CD4-positive, alpha-beta T cell treated with Interleukin-12 subunit alpha and Interleukin-12 subunit beta, for 1 hour (primary cell): ENCODE data around the gene ADCY3.
A peak's percentile ranks its signal among the peaks of the same experiment; 100 is the strongest.

Experiments used
- DNase-seq: peaks from one replicate; pipeline ENCODE4 v3.0.0-alpha.2; 2020

Gene ADCY3

GRCh38 chr2:24920098-24920808 is at the start of gene ADCY3:
Gene ADCY3, minus strand, starts transcription at chr2:24920237. Its CDS starts 1,250 bp downstream, at chr2:24918987.
- peak; percentile 72 for DNase-seq

- no peak for DNase-seq
Measured at GRCh38 chr2:24969784-24970183, 49.7 kb upstream of the ADCY3 start.

GRCh38 chr2:24961903-24962302 is 41.9 kb upstream of the ADCY3 start:
- DNase-seq, result no peak

- no peak for DNase-seq
Measured at GRCh38 chr2:24959761-24960160, 39.7 kb upstream of the ADCY3 start.

GRCh38 chr2:24958411-24958935 is 38.4 kb upstream of the ADCY3 start:
- no peak for DNase-seq

GRCh38 chr2:24957976-24958375 is 37.9 kb upstream of the ADCY3 start:
- no peak for DNase-seq

- no peak for DNase-seq
Measured at GRCh38 chr2:24957221-24957620, 37.2 kb upstream of the ADCY3 start.

- DNase-seq, result no peak
Measured at GRCh38 chr2:24955921-24956320, 35.9 kb upstream of the ADCY3 start.

GRCh38 chr2:24955232-24955631 is 35.2 kb upstream of the ADCY3 start:
- no peak for DNase-seq

- DNase-seq, result no peak
Measured at GRCh38 chr2:24950102-24950501, 30.1 kb upstream of the ADCY3 start.

GRCh38 chr2:24948506-24948905 is 28.5 kb upstream of the ADCY3 start:
- no peak for DNase-seq

GRCh38 chr2:24947561-24948157 is 27.6 kb upstream of the ADCY3 start:
- DNase-seq, result no peak

- no peak for DNase-seq
Measured at GRCh38 chr2:24945907-24946306, 25.9 kb upstream of the ADCY3 start.

GRCh38 chr2:24943427-24944053 is 23.5 kb upstream of the ADCY3 start:
- no peak for DNase-seq

- no peak for DNase-seq
Measured at GRCh38 chr2:24939353-24939752, 19.3 kb upstream of the ADCY3 start.

- DNase-seq, result no peak
Measured at GRCh38 chr2:24937236-24937635, 17.2 kb upstream of the ADCY3 start.

GRCh38 chr2:24935145-24935544 is 15.1 kb upstream of the ADCY3 start:
- DNase-seq, result no peak

GRCh38 chr2:24932715-24933114 is 12.7 kb upstream of the ADCY3 start:
- DNase-seq, result no peak

GRCh38 chr2:24930768-24931167 is 10.7 kb upstream of the ADCY3 start:
- DNase-seq, result no peak

GRCh38 chr2:24929230-24929629 is 9.2 kb upstream of the ADCY3 start:
- no peak for DNase-seq

- DNase-seq, result no peak
Measured at GRCh38 chr2:24928036-24928435, 8.0 kb upstream of the ADCY3 start.

- peak; percentile 13 for DNase-seq
Measured at GRCh38 chr2:24926602-24927252, 6.7 kb upstream of the ADCY3 start.

GRCh38 chr2:24926220-24926601 is 6.2 kb upstream of the ADCY3 start:
- no peak for DNase-seq

GRCh38 chr2:24925815-24926214 is 5.8 kb upstream of the ADCY3 start:
- no peak for DNase-seq
